MM.1S (cell line): Measurements from ENCODE around the gene E4F1.

Experiments used
- DNase-seq: peaks from one replicate; pipeline ENCODE4 v3.0.0-alpha.2; 2015
- H2AFZ ChIP-seq: fragments of 300-600 bp; sonication (generic); 2 replicates; pipeline ENCODE4 v1.6.0; 2016; ENCODE audit warnings: antibody characterized with exemption, low read length
- H3F3A ChIP-seq: fragments of 300-600 bp; sonication (generic); 2 replicates; pipeline ENCODE4 v1.6.1; 2016; ENCODE audit warnings: mild to moderate bottlenecking, antibody characterized with exemption, low read length, moderate library complexity, mixed read lengths; ENCODE audit not compliant: insufficient read depth
- H3K27ac ChIP-seq: fragments of 300-600 bp; sonication (generic); 2 replicates; pipeline ENCODE4 v1.5.1; 2016; ENCODE audit warnings: mild to moderate bottlenecking, low read length
- H3K27me3 ChIP-seq: fragments of 300-600 bp; sonication (generic); replicated peaks from 2 replicates; pipeline ENCODE4 v1.6.0; 2016; ENCODE audit warnings: low read length; ENCODE audit not compliant: insufficient read depth
- H3K36me3 ChIP-seq: fragments of 300-600 bp; sonication (generic); replicated peaks from 2 replicates; pipeline ENCODE4 v1.6.1; 2016; ENCODE audit warnings: mild to moderate bottlenecking, low read length, mixed read lengths; ENCODE audit not compliant: insufficient read depth
- H3K4me1 ChIP-seq: fragments of 300-600 bp; sonication (generic); 2 replicates; pipeline ENCODE4 v1.6.1; 2016; ENCODE audit warnings: low read length, mixed read lengths
- H3K4me2 ChIP-seq: fragments of 300-600 bp; sonication (generic); 2 replicates; pipeline ENCODE4 v1.6.0; 2016; ENCODE audit warnings: low read depth, low read length
- H3K4me3 ChIP-seq: fragments of 300-600 bp; sonication (generic); 2 replicates; pipeline ENCODE4 v1.5.1; 2016; ENCODE audit warnings: low read length, mixed read lengths
- H3K79me2 ChIP-seq: fragments of 300-600 bp; sonication (generic); 2 replicates; pipeline ENCODE4 v1.6.1; 2016; ENCODE audit warnings: mixed run types, low read length, mixed read lengths
- H3K9ac ChIP-seq: fragments of 300-600 bp; sonication (generic); 2 replicates; pipeline ENCODE4 v1.6.1; 2016; ENCODE audit warnings: low read length, mixed read lengths
- H3K9me2 ChIP-seq: fragments of 300-600 bp; sonication (generic); replicated peaks from 2 replicates; pipeline ENCODE4 v1.6.1; 2016; ENCODE audit warnings: mild to moderate bottlenecking, low read length, mixed read lengths; ENCODE audit not compliant: insufficient read depth
- H3K9me3 ChIP-seq: fragments of 300-600 bp; sonication (generic); replicated peaks from 2 replicates; pipeline ENCODE4 v1.6.1; 2016; ENCODE audit warnings: mild to moderate bottlenecking, low read length, mixed read lengths; ENCODE audit not compliant: insufficient read depth
- H4K20me1 ChIP-seq: fragments of 300-600 bp; sonication (generic); 2 replicates; pipeline ENCODE4 v1.6.1; 2016; ENCODE audit warnings: mild to moderate bottlenecking, low read length, moderate library complexity, mixed read lengths; ENCODE audit not compliant: insufficient read depth
- EZH2 ChIP-seq: fragments of 300-600 bp; sonication (generic); optimal IDR thresholded peaks from 2 replicates; pipeline ENCODE3; 2017; ENCODE audit warnings: low read depth, mild to moderate bottlenecking, antibody characterized with exemption, low read length, mixed read lengths
- EZH2phosphoT487 ChIP-seq: fragments of 300-600 bp; sonication (generic); IDR thresholded peaks from 2 replicates; pipeline ENCODE4 v1.6.1; 2018; ENCODE audit warnings: antibody characterized with exemption, low read length
- TF ChIP-seq, protein P1 (sequence below): fragments of 300-600 bp; sonication (generic); IDR thresholded peaks from 2 replicates; pipeline ENCODE4 v1.5.1; 2016; ENCODE audit warnings: antibody characterized with exemption, low read length, mixed read lengths

The E4F1 gene

GRCh38 chr16:2208772-2209171 is 14.6 kb upstream of the E4F1 start:
- TF ChIP-seq EZH2phosphoT487 (no peak), EZH2 (no peak)
- TF ChIP-seq, protein P1, sequence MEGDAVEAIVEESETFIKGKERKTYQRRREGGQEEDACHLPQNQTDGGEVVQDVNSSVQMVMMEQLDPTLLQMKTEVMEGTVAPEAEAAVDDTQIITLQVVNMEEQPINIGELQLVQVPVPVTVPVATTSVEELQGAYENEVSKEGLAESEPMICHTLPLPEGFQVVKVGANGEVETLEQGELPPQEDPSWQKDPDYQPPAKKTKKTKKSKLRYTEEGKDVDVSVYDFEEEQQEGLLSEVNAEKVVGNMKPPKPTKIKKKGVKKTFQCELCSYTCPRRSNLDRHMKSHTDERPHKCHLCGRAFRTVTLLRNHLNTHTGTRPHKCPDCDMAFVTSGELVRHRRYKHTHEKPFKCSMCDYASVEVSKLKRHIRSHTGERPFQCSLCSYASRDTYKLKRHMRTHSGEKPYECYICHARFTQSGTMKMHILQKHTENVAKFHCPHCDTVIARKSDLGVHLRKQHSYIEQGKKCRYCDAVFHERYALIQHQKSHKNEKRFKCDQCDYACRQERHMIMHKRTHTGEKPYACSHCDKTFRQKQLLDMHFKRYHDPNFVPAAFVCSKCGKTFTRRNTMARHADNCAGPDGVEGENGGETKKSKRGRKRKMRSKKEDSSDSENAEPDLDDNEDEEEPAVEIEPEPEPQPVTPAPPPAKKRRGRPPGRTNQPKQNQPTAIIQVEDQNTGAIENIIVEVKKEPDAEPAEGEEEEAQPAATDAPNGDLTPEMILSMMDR: no peak
- no peak overlapping the region for H3K4me2 ChIP-seq
- no peak for DNase-seq
- H3K36me3 ChIP-seq: no peaks in the 10 kb centered on the region; the same call in 1 of the 2 replicates
- H3K9me3 ChIP-seq: no peaks in the 10 kb centered on the region
- H4K20me1 ChIP-seq: no peaks in the 10 kb centered on the region
- peaks cover 40% of the 10 kb centered on the region for H3K79me2 ChIP-seq
- H2AFZ ChIP-seq: no peak overlapping the region
- no peaks in the 10 kb centered on the region for H3K27me3 ChIP-seq
- H3K9ac ChIP-seq: no peak overlapping the region
- no peak overlapping the region for H3K4me3 ChIP-seq
- H3K9me2 ChIP-seq: no peaks in the 10 kb centered on the region
- H3K27ac ChIP-seq: no peak overlapping the region
- H3F3A ChIP-seq: peaks cover 3% of the 10 kb centered on the region; the same call in 1 of the 2 replicates
- peaks cover 13% of the 10 kb centered on the region for H3K4me1 ChIP-seq

DNA sequence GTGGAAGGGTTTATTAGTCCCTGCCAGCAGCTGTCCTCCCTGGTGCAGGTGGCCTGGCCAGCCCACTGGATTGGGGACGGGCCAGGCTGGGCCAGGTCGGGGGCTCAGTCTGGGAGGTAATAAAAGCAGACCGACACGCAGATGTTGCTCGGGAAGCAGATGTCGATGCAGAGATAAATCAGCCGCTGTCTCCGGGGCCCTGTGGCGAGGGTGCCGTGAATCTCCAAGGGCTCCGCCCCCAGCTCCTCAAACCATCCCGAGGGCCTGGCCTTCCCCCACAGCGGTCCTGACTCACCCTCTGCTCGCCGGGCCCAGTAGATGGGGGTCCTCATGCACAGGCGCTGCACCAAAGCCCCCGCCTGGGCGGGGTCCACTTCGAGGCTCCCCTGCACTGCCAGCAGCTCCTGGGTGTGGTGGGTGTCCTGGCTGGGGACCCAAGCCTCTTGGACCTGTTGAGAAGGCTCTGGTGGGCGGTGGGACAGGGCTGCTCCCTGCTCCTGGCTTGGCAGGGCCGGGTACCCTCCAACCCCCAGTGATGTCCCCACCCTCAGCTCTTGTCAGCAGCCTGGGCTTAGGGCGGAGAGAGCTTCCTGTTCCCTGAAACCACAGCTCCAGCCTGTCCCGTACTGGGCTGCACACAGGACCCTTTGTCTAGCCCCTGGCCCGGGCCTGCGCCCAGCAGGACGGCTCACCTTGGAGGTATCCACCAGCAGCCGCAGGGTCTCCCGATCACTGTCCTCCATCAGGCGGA is 14.0 kb upstream of the E4F1 start:
- Histone ChIP-seq H3K27me3 (no peaks in the 10 kb centered on the region), H3K36me3 (no peaks in the 10 kb centered on the region; the same call in 1 of the 2 replicates), H3K9ac (no peak overlapping the region), H3K9me3 (no peaks in the 10 kb centered on the region), H3K4me3 (no peak overlapping the region), H3K9me2 (no peaks in the 10 kb centered on the region), H3K4me1 (peaks cover 13% of the 10 kb centered on the region), H2AFZ (no peak overlapping the region), H3K27ac (no peak overlapping the region), H3F3A (peaks cover 3% of the 10 kb centered on the region; the same call in 1 of the 2 replicates), H3K4me2 (no peak overlapping the region), H4K20me1 (no peaks in the 10 kb centered on the region), H3K79me2 (peaks cover 44% of the 10 kb centered on the region)
- TF ChIP-seq, protein P1: no peak
- TF ChIP-seq EZH2phosphoT487 (no peak), EZH2 (no peak)
- no peak for DNase-seq

- DNase-seq: no peak
- H3K9me3 ChIP-seq: no peaks in the 10 kb centered on the region
- no peak for TF ChIP-seq EZH2phosphoT487
- TF ChIP-seq, protein P1: no peak
- no peak for TF ChIP-seq EZH2
- H4K20me1 ChIP-seq: no peaks in the 10 kb centered on the region
- H3K4me1 ChIP-seq: peaks cover 10% of the 10 kb centered on the region
- no peak overlapping the region for H3K9ac ChIP-seq
- H3K9me2 ChIP-seq: no peaks in the 10 kb centered on the region
- H3K4me3 ChIP-seq: no peak overlapping the region
- H3K27me3 ChIP-seq: no peaks in the 10 kb centered on the region
- H3K27ac ChIP-seq: no peak overlapping the region
- no peaks in the 10 kb centered on the region; the same call in 1 of the 2 replicates for H3K36me3 ChIP-seq
- peaks cover 44% of the 10 kb centered on the region for H3K79me2 ChIP-seq
- no peaks in the 10 kb centered on the region; the same call in 1 of the 2 replicates for H3F3A ChIP-seq
- no peak overlapping the region for H3K4me2 ChIP-seq
- H2AFZ ChIP-seq: no peak overlapping the region
Measured at GRCh38 chr16:2210009-2210332, 13.4 kb upstream of the E4F1 start.
